Endothelial cell (in vitro differentiated cells): ENCODE results near the gene MATCAP1. TPM values are rescaled to one million over a fixed set of nuclear protein-coding genes. Genes with fewer than 3 reads are reported as not detected.
A peak's percentile ranks its signal among the peaks of the same experiment; 100 is the strongest.

Source experiments
- DNase-seq: peaks from one replicate; pipeline ENCODE4 v3.0.0; 2021; ENCODE audit warnings: low spot score
- H3K27ac Mint-ChIP-seq: one replicate; pipeline ENCODE4 v1.8.0; 2021; ENCODE audit warnings: mixed read lengths, inconsistent platforms; ENCODE audit not compliant: unreplicated experiment
- H3K27me3 Mint-ChIP-seq: one replicate; pipeline ENCODE4 v1.8.0; 2021; ENCODE audit warnings: mild to moderate bottlenecking, moderate library complexity, mixed read lengths, inconsistent platforms; ENCODE audit not compliant: unreplicated experiment
- H3K36me3 Mint-ChIP-seq: one replicate; pipeline ENCODE4 v1.8.0; 2021; ENCODE audit warnings: mild to moderate bottlenecking, low read depth, mixed read lengths, inconsistent platforms; ENCODE audit not compliant: unreplicated experiment
- H3K4me1 Mint-ChIP-seq: one replicate; pipeline ENCODE4 v1.8.0; 2021; ENCODE audit warnings: mild to moderate bottlenecking, mixed read lengths, inconsistent platforms; ENCODE audit not compliant: unreplicated experiment
- H3K4me3 Mint-ChIP-seq: one replicate; pipeline ENCODE4 v1.8.0; 2021; ENCODE audit warnings: mild to moderate bottlenecking, mixed read lengths, inconsistent platforms; ENCODE audit not compliant: unreplicated experiment
- H3K9me3 Mint-ChIP-seq: one replicate; pipeline ENCODE4 v1.8.0; 2021; ENCODE audit warnings: mixed read lengths, inconsistent platforms; ENCODE audit not compliant: unreplicated experiment
- CTCF ChIP-seq: fragments of 200-600 bp; sonication (generic); IDR thresholded peaks from one replicate; pipeline ENCODE4 v1.5.0; 2021; ENCODE audit warnings: antibody characterized with exemption; ENCODE audit not compliant: unreplicated experiment
- total RNA-seq: library from RNA; stranded (reverse); fragmentation: NEBNext Ultra II Directional; extraction: Animal tissue kit (Norgen Biotek cat#: 25700); gene quantifications from one replicate; pipeline ENCODE4 v1.2.1, GENCODE V29; 2021; ENCODE audit not compliant: unreplicated experiment

Gene MATCAP1
- total RNA-seq, 1 donor from 2014 or later, result 88.8 TPM

DNA sequence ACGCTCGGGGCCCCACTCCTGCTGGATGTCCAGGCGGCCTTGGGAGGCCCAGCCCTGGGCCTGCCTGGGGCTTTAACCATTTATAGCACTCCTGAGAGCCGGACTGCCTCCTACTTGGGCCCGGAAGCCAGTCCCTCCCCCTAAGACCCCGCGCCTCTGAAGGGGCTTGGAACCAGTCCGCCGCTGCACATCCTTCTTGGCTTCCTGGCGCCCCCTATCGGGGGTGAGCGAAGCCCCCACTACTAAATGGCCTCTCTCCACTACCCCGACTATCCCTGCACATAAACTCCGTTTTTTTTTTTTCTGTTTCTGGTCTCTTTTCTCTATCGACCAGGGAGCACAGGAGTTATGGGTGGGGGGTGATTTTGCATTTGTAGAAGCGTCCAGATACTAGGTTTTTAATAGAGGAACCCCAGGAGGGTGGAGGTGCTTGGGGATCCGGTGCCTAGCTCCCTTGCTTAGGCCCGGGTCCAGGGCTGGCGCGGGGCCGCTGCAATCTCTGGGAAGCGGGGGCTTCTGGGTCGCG lies 14.1 kb downstream of the MATCAP1 start:
- Mint-ChIP-seq H3K27me3 (peaks cover 52% of the 10 kb centered on the region), H3K4me1 (peaks cover 24% of the 10 kb centered on the region), H3K9me3 (no peaks in the 10 kb centered on the region), H3K4me3 (peak overlapping the region; percentile 82), H3K36me3 (peaks cover 3% of the 10 kb centered on the region), H3K27ac (no peak overlapping the region)
- TF ChIP-seq CTCF, result peak; percentile 79
- DNase-seq, result peak; percentile 76

DNA sequence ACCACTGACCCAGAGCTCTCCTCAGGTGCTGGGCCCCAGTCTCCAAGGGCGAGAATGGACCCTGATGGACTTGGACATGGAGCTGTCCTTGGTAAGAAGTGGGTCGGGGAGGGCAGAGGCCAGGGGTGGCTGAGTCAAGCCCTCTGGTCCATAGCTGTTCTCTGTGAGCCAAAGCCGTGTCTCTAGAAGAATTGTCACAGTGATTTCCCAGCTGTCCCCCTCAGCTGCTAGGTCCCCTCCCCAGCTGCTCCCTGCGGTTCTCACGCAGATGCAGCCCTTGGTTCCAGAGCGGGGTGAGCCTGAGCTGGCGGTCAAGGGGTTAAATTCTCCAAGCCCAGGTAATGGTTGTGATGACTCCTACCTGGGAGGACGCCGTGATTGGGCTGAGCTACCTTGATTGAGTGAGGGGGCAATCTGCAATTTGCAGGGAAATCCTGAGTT lies 14.7 kb downstream of the MATCAP1 start:
- H3K4me1 Mint-ChIP-seq, result peaks cover 23% of the 10 kb centered on the region

GRCh38 chr16:67167588-67167987 lies 16.2 kb downstream of the MATCAP1 start:
- Mint-ChIP-seq H3K4me3 (no peak overlapping the region), H3K36me3 (peaks cover 3% of the 10 kb centered on the region), H3K9me3 (no peaks in the 10 kb centered on the region), H3K27me3 (peaks cover 42% of the 10 kb centered on the region), H3K27ac (no peak overlapping the region), H3K4me1 (peaks cover 12% of the 10 kb centered on the region)
- no peak for TF ChIP-seq CTCF
- DNase-seq, result no peak

More for the DNA sequence above, 14.7 kb downstream of the MATCAP1 start:
- no peak for TF ChIP-seq CTCF
- no peak overlapping the region for H3K27ac Mint-ChIP-seq
- DNase-seq, result no peak
- H3K9me3 Mint-ChIP-seq, result no peaks in the 10 kb centered on the region
- peaks cover 3% of the 10 kb centered on the region for H3K36me3 Mint-ChIP-seq
- no peak overlapping the region for H3K4me3 Mint-ChIP-seq
- peaks cover 51% of the 10 kb centered on the region for H3K27me3 Mint-ChIP-seq

GRCh38 chr16:67166598-67167168 lies 17.1 kb downstream of the MATCAP1 start:
- Mint-ChIP-seq H3K36me3 (peaks cover 3% of the 10 kb centered on the region), H3K4me1 (peaks cover 17% of the 10 kb centered on the region), H3K27ac (no peak overlapping the region), H3K4me3 (no peak overlapping the region), H3K9me3 (no peaks in the 10 kb centered on the region), H3K27me3 (peaks cover 48% of the 10 kb centered on the region)
- TF ChIP-seq CTCF, result no peak
- no peak for DNase-seq

GRCh38 chr16:67166110-67166547 lies 17.6 kb downstream of the MATCAP1 start:
- H3K27ac Mint-ChIP-seq, result no peak overlapping the region
- H3K4me1 Mint-ChIP-seq, result peaks cover 12% of the 10 kb centered on the region
- no peak for TF ChIP-seq CTCF
- H3K27me3 Mint-ChIP-seq, result peaks cover 42% of the 10 kb centered on the region
- DNase-seq, result no peak
- H3K4me3 Mint-ChIP-seq, result no peak overlapping the region
- peaks cover 2% of the 10 kb centered on the region for H3K36me3 Mint-ChIP-seq
- no peaks in the 10 kb centered on the region for H3K9me3 Mint-ChIP-seq
